K562 (cell line): Measurements from ENCODE around the gene PACC1. TPM values are rescaled to one million over a fixed set of nuclear protein-coding genes. Genes with fewer than 3 reads are reported as not detected.

Source experiments
- ATAC-seq: fragments of 200-7000 bp; cut with Tn5 transposase; 3 replicates; pipeline ENCODE4 v1.9.1; 2020; ENCODE audit warnings: moderate library complexity
- BruUV-seq: library from RNA; stranded (reverse); fragments of 400-500 nt; replicated peaks from 2 replicates; lab custom pipeline; 2021; lab: Mats Ljungman, UMichigan
- CTCF ChIA-PET: fragments of 300-600 bp; formaldehyde crosslinking; extraction: SDS; loops from one replicate; lab custom pipeline; 2021; ENCODE audit warnings: low intra/inter-chr PET ratio; lab: Yijun Ruan, JAX
- POLR2A ChIA-PET: fragments of 300-600, 350-650 bp; sonication (Branson Sonifier 250); formaldehyde crosslinking; extraction: SDS; loops from one replicate; lab custom pipeline; 2021; ENCODE audit warnings: antibody characterized with exemption, inconsistent platforms; lab: Yijun Ruan, JAX
- DNase-seq, 4 experiments: peaks; one replicate each; pipeline versions ENCODE4 v3.0.0 to v3.0.0-alpha.2; 2011 to 2018; ENCODE audit warnings: low spot score in 3 of 4, mixed read lengths in 3 of 4; ENCODE audit errors: extremely low read depth in 1 of 4
- FAIRE-seq: peaks from 2 replicates; lab custom pipeline; 2011; peaks lifted over from hg19 to GRCh38; lab: Jason Lieb, UNC
- H2AFZ ChIP-seq: 2 replicates; pipeline ENCODE4 v1.6.0; 2011; ENCODE audit warnings: low read depth, low read length, control low read depth, inconsistent platforms
- H3K27ac ChIP-seq: fragments of 200-600 bp; 3 replicates; pipeline ENCODE4 v1.8.0; 2011; ENCODE audit warnings: low read depth, mild to moderate bottlenecking, control low read depth, inconsistent platforms, low read length, moderate library complexity, mixed read lengths; ENCODE audit errors: extremely low read depth
- H3K27me3 ChIP-seq, 2 experiments: fragments of 300-600 bp in 1 of 2; 2 replicates in 1 of 2; 3 replicates in 1 of 2; pipeline versions ENCODE4 v1.6.0 to v1.8.0; 2011; ENCODE audit warnings: inconsistent platforms in 2 of 2, low read length in 2 of 2, mild to moderate bottlenecking in 1 of 2, mixed read lengths in 1 of 2, moderate library complexity in 1 of 2; ENCODE audit not compliant: control insufficient read depth in 2 of 2, insufficient read depth in 2 of 2
- H3K36me3 ChIP-seq: fragments of 300-600 bp; 3 replicates; pipeline ENCODE4 v1.8.0; 2011; ENCODE audit warnings: mild to moderate bottlenecking, low read length, inconsistent platforms; ENCODE audit not compliant: control insufficient read depth, insufficient read depth
- H3K4me1 ChIP-seq, 2 experiments: fragments of 200-600 bp in 1 of 2; replicated peaks in 1 of 2; 2 replicates in 1 of 2; 3 replicates in 1 of 2; pipeline versions ENCODE4 v1.5.1 to v1.8.0; 2011; ENCODE audit warnings: inconsistent platforms in 2 of 2, low read length in 2 of 2, mild to moderate bottlenecking in 1 of 2, mixed read lengths in 1 of 2, moderate library complexity in 1 of 2; ENCODE audit not compliant: control insufficient read depth in 2 of 2, insufficient read depth in 2 of 2
- H3K4me2 ChIP-seq: 2 replicates; pipeline ENCODE4 v1.6.1; 2011; ENCODE audit warnings: low read length, control low read depth, inconsistent platforms, mixed read lengths; ENCODE audit not compliant: insufficient read depth
- H3K4me3 ChIP-seq: fragments of 200-600 bp; sonication (generic), shearing (Covaris generic); 2 replicates; pipeline ENCODE4 v1.5.1; 2016; ENCODE audit warnings: control low read depth, inconsistent platforms
- H3K79me2 ChIP-seq: fragments of 200-600 bp; 3 replicates; pipeline ENCODE4 v1.8.0; 2011; ENCODE audit warnings: low read length, inconsistent platforms; ENCODE audit not compliant: control insufficient read depth, insufficient read depth
- H3K9ac ChIP-seq, 2 experiments: 2 replicates each; pipeline versions ENCODE4 v1.6.0 to v1.6.1; 2011; ENCODE audit warnings: low read depth in 2 of 2, low read length in 2 of 2, control low read depth in 1 of 2, inconsistent platforms in 1 of 2, mild to moderate bottlenecking in 1 of 2, mixed read lengths in 1 of 2; ENCODE audit not compliant: insufficient read depth in 1 of 2
- H3K9me1 ChIP-seq: one replicate; pipeline ENCODE4 v1.6.0; 2011; ENCODE audit warnings: inconsistent platforms, mild to moderate bottlenecking, low read length, moderate library complexity; ENCODE audit not compliant: control insufficient read depth, insufficient read depth
- H3K9me3 ChIP-seq: replicated peaks from 2 replicates; pipeline ENCODE4 v1.5.1; 2011; ENCODE audit warnings: low read depth, low read length, inconsistent platforms; ENCODE audit not compliant: control insufficient read depth, insufficient read depth
- H4K20me1 ChIP-seq: replicated peaks from 2 replicates; pipeline ENCODE4 v1.6.1; 2011; ENCODE audit warnings: low read length, inconsistent platforms, mixed read lengths; ENCODE audit not compliant: control insufficient read depth, insufficient read depth
- AFF4 ChIP-seq: sonication (generic); formaldehyde crosslinking; IDR thresholded peaks from 2 replicates; pipeline ENCODE4 v1.8.0; 2023; ENCODE audit warnings: mild to moderate bottlenecking, missing genetic modification reagents
- NR2F6 ChIP-seq: fragments of 450-650 bp; formaldehyde crosslinking; IDR thresholded peaks from 2 replicates; pipeline ENCODE4 v1.4.0; 2020; ENCODE audit warnings: mild to moderate bottlenecking
- WGBS: fragments of 100-300 bp; shearing (Covaris generic); methylation state at CpG from one replicate; pipeline ENCODE4 v1.1.6; 2016; ENCODE audit warnings: low coverage, mixed read lengths; ENCODE audit not compliant: insufficient coverage; ENCODE audit errors: missing lambda C conversion rate; 5-methylcytosine and 5-hydroxymethylcytosine counted together
- in situ Hi-C: fragments of 300-500 bp; cut with MboI; formaldehyde crosslinking; loops from 4 replicates; pipeline ENCODE4 v1.15.0; 2018; ENCODE audit warnings: inconsistent platforms, mixed read lengths
- intact Hi-C: fragments of 100-400 bp; cut with micrococcal nuclease; formaldehyde crosslinking; loops from 2 replicates; pipeline ENCODE4 v1.14.2; 2022
- polyA plus RNA-seq, 8 experiments: library from polyadenylated mRNA; depleted of rRNA in 4 of 8; stranded (reverse) in 5 of 8; unstranded in 3 of 8; fragments of >200 nt; fragmentation: Nextera tagmentation in 2 of 8; fragmentation: Illumina TruSeq in 1 of 8; extraction: Ambion mirVana in 2 of 8; extraction: Trizol in 1 of 8; gene quantifications; 2 replicates each; pipeline versions ENCODE4 v1.2.1 to v1.2.3, GENCODE V29; 2011 to 2014; ENCODE audit warnings: inconsistent platforms in 1 of 8, missing spikeins in 1 of 8
- total RNA-seq, 7 experiments: library from RNA; depleted of rRNA in 6 of 7; stranded (reverse); fragments of >200 nt in 6 of 7; fragmentation: Illumina TruSeq in 2 of 7; extraction: Trizol in 2 of 7; gene quantifications; 2 replicates each; pipeline versions ENCODE4 v1.2.1 to v1.2.3, GENCODE V29; 2011 to 2021; ENCODE audit warnings: low replicate concordance in 1 of 7

PACC1 gene
- total and polyA plus RNA-seq, 9 of the 15 experiments (the other 6 are each of a cell fraction or from before 2014, with no cell fraction given) = 7.1 to 19.3 (median 14.9) TPM

GRCh38 chr1:212455401-212455800 lies 40.7 kb upstream of the PACC1 start:
- CTCF ChIA-PET = interaction anchor here (0.6 to 3.0 kb wide), 11 partner anchors 16 to 775 kb away, joined by 3 to 45 read pairs (median 8); no protein-coding TSS in a partner anchor
- WGBS = 67% methylated on average over 2 of the region's 2 CpGs

More at GRCh38 chr1:212455401-212455800, 40.7 kb upstream of the PACC1 start:
- H3K9me1 ChIP-seq = peaks cover 1% of the 10 kb centered on the region
- peaks cover 0 to 3% of the 10 kb centered on the region in 2 experiments; a peak in 2 of 5 replicates for H3K4me1 ChIP-seq
- intact Hi-C loops = loop anchor here (5.0 kb wide), 3 partner anchors 88 to 758 kb away; no protein-coding TSS in a partner anchor
- no peak overlapping the region for H3K4me3 ChIP-seq
- no peak overlapping the region for H3K9ac ChIP-seq
- H2AFZ ChIP-seq = no peak overlapping the region
- DNase-seq (no peak), ATAC-seq (no peak)
- H3K36me3 ChIP-seq = no peaks in the 10 kb centered on the region
- H3K27ac ChIP-seq = no peak overlapping the region
- H3K4me2 ChIP-seq = no peak overlapping the region
- no peaks in the 10 kb centered on the region for H3K27me3 ChIP-seq
- in situ Hi-C loops = loop anchor here (5.0 kb wide), 1 partner anchor 383 kb away; no protein-coding TSS in a partner anchor
- H4K20me1 ChIP-seq = no peaks in the 10 kb centered on the region
- H3K9me3 ChIP-seq = peaks cover 4% of the 10 kb centered on the region
- no peak for TF ChIP-seq NR2F6 (CRISPR knock-in tag)
- TF ChIP-seq AFF4 (CRISPR knock-in tag) = 0 out of 2 replicates have a peak, but pooled peaks have one; percentile 20
- TF ChIP-seq, all 486 proteins: peak for 1
- no peaks in the 10 kb centered on the region for H3K79me2 ChIP-seq
- no peak for FAIRE-seq
- POLR2A ChIA-PET = interaction anchor here (0.5 to 3.2 kb wide), 16 partner anchors 8 to 774 kb away, joined by 3 to 12 read pairs (median 3); partner anchors contain the start of genes ATF3, DTL, INTS7 and NENF
- BruUV-seq = no TSS peak
